ENCODE measurements around the gene OSBPL1A.
"Not testable (repeated sequence)": the region's sequence is repeated elsewhere in the genome, so short reads cannot be mapped to it uniquely, and the experiment has no call there.

Gene OSBPL1A

DNA sequence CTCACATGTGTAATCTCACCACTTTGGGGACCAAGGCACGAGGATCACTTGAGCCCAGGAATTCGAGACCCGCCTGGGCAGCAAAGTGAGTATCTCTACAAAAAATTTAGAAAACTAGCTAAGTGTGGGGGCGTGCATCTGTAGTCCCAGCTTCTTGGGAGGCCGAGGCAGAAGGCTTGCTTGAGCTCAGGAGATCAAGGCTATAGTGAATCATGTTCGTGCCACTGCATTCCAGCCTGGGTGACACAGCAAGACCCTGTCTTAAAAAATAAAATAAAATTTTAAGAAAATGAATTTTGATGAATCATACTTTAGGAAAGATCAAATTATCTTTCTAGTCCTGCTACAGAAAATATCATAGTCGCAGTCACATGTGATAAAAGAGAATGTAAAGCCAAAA is 211.8 kb downstream of the OSBPL1A start:
- DNase-seq (ENCODE audit: low spot score) = no peak

DNA sequence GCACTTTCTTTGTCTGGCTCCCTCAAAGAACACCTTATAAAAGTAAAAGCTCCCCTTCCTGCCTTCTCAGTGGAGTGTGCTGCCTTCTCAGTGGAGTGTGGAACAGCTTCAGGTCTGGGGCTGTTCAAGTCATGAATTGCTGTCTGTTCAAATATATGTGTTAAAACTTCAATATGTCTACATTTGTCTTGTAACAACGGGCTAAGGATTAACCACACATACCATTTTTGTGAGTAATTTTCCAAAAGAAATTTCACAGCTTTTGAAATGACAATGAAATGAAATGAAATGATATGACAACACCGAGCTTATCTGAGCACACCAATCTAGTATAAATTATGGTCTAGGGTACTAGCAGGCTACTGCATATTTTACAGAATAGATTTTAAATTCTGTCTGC is 215.8 kb downstream of the OSBPL1A start:
- DNase-seq (ENCODE audit: low spot score) = no peak

DNA sequence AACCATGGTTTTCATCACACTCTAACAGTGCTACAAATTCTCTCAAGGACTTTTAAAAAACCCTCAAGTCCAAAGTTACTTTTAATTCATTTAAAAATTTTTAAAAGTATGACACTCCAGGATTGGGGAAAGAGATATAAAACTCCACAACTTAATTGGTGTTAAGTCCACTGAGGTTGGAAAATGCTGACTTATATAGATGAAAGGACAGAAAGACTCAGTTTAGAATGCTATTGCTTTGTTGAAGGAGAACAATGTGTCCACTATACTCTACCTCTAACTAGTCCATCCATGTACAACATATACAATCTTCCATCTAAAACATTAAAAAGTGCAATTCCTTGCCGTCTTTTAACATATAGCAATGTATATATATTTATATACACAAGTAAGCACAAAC is 217.6 kb downstream of the OSBPL1A start:
- no peak for DNase-seq (ENCODE audit: low spot score)

- DNase-seq (ENCODE audit: low spot score) = no peak
Measured at GRCh38 chr18:24177499-24178133, 220.0 kb downstream of the OSBPL1A start.

GRCh38 chr18:24176727-24177416 is 220.8 kb downstream of the OSBPL1A start:
- peak; percentile 52 for DNase-seq (ENCODE audit: low spot score)

DNA sequence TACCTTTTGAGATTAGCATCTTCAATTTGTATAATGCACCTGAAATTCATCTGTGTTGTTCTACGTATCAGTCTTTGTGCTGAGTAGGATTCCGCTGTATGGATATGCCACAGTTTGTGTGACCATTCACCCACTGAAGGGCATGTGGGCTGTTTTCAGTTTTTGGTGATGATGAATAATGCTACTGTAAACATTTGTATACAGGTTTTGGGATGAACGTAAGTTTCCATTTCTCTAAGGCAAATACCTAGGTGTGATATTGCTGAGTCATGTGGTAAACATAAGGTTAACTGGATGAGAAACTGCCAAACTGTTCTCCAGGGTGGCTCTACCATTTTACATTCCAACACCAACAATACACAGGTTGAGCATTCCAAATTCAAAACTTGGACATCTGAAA is 223.6 kb downstream of the OSBPL1A start:
- DNase-seq (ENCODE audit: low spot score) = no peak

DNA sequence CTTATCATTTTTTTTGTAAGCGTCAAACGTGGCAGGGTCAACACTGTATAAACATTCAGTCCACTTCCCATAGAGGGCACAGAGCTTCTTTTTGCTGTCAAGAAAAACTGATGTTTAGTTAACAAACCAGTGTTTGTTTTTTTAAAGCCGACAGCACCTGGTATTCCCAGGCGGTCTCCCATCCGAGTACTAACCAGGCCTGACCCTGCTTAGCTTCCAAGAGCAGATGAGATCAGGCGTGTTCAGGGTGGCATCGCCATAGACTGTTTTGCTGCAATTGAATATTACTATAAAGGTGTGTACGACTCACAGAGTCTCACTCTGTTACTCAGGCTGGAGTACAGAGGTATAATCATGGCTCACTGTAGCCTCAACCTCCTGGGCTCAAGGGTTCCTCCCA is 227.3 kb downstream of the OSBPL1A start:
- no peak for DNase-seq (ENCODE audit: low spot score)

DNA sequence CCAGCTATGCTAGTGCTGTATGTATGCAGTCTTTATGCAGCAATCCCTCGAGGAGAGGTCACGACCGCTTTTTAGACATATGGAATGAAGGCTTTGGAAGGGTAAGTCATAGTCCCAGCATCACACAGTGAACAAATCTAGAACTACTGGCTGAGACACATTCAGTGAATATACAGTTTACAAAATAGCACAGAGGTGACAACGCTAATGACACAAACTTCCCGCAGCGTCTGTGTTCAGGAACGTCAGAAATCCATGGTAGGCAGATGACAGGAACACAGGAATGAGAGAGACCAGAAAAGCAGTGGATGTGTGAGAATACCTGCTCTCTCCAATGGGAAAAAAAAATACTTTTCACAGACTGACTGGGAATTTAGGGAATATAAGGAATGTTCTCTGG is 229.1 kb downstream of the OSBPL1A start:
- DNase-seq (ENCODE audit: low spot score) = no peak

- DNase-seq (ENCODE audit: low spot score) = no peak
Measured at GRCh38 chr18:24161304-24161703, 236.3 kb downstream of the OSBPL1A start.

- no peak for DNase-seq (ENCODE audit: low spot score)
Measured at GRCh38 chr18:24160086-24160485, 237.5 kb downstream of the OSBPL1A start.

- no peak for DNase-seq (ENCODE audit: low spot score)
Measured at GRCh38 chr18:24157855-24158254, 239.8 kb downstream of the OSBPL1A start.

DNA sequence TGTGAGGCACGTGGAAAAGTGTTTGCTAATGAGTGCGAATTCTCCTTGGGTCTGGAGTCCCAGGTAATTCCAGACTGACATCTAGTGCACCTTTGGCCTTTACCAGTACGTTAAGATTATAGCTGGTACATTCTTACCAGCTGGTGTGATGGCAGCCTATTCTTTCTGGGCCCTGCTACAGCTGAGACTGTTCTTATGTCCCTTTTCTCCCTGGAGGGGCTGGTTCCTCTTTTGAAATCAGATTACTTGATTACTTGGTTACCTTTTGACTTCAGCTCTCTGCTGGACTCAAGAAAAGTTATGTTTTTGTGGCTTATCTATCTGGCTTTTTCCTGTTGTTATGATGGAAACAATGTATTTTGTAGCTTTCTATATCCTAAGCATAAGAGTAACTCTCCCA is 244.2 kb downstream of the OSBPL1A start:
- no peak for DNase-seq (ENCODE audit: low spot score)

DNA sequence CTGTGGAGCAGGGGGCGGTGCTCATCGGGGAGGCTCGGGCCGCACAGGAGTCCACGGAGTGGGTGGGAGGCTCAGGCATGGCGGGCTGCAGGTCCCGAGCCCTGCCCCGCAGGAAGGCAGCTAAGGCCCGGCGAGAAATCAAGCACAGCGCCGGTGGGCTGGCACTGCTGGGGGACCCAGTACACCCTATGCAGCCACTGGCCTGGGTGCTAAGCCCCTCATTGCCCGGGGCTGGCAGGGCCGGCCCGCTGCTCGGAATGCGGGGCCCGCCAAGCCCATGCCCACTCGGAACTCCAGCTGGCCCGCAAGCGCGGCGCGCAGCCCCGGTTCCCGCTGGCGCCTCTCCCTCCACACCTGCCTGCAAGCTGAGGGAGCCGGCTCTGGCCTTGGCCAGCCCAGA is 248.0 kb downstream of the OSBPL1A start:
- DNase-seq (ENCODE audit: low spot score) = not testable (repeated sequence)

DNA sequence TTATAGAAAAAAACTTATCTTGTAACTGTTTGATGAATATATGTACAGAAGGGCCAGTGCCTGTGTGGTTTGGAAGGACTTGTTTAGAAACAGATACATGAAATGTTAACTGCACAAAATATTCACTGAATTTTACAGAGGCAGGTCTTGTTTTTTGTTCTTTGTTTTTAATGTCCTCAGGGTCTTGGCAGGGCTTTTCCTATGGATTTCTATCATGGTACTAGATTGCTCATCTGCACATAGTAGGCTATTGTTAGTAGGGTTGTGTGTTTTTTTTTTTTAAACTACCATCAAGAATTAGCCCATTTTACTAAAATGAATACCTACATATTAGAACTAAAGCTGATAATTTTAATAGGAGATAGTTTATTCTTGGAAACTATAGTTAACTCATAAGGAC is 255.2 kb downstream of the OSBPL1A start:
- no peak for DNase-seq (ENCODE audit: low spot score)

DNA sequence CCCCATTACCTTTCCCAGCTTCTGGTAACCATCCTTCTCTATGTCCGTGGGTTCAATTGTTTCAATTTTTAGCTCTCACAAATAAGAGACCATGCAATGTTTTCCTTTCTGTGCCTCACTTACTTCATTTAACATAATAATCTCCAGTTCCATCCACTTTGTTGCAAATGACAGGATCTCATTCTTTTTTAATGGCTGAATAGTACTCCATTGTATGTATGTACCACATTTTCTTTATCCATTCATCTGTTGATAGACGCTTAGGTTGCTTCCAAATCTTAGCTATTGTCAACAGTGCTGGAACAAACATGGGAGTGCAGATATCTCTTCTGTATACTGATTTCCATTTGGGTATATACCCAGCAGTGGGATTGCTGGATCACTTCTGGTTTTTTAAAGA is 256.9 kb downstream of the OSBPL1A start:
- no peak for DNase-seq (ENCODE audit: low spot score)

DNA sequence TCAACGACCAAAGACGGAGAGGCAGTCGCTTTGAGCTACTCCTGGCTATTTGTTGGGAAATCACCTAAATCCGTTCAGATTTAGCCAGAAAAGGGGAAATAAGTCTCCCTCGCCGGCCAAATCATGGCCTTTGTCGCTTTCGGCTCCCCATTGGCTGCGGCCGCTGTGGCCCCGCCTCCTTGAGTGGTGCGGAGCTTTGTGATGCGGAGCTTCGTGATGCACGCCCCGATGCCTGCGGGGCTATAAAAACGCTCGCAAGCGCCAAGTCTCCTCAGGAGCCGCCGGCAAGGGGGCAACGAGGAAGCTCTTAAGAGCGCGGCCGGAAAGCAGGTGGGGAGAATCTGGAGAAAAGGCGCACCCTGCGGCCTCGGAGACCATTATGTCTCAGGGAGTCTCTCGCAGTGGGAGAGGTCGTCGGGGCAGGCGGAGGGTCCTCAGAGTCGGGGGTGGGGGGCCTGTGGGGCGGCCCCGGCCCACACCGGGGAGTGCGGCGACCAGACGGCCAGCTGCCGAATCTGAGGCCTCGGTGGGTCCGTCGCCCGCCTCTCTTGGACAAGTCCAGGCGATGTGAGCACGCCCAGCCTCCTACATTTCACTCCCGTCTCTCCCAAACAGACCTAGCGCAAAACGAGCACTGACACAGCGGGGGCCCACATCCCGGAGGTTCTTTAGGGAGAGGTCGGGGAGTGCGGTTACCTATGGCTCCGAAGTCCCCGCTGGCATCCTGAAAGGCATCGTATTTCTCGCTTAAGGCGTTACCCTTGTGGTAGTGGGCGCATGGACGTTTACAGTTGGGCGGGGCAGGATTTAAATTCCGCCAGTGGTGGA is 258.6 kb downstream of the OSBPL1A start, which contains the start of gene CABYR:
Gene CABYR, plus strand, starts transcription at position 274 of the 828 bp plus-strand sequence. CDS start 4,053 bp downstream, outside the sequence.
- no peak for DNase-seq (ENCODE audit: low spot score)

GRCh38 chr18:24138409-24138788 is 259.2 kb downstream of the OSBPL1A start:
- no peak for DNase-seq (ENCODE audit: low spot score)

DNA sequence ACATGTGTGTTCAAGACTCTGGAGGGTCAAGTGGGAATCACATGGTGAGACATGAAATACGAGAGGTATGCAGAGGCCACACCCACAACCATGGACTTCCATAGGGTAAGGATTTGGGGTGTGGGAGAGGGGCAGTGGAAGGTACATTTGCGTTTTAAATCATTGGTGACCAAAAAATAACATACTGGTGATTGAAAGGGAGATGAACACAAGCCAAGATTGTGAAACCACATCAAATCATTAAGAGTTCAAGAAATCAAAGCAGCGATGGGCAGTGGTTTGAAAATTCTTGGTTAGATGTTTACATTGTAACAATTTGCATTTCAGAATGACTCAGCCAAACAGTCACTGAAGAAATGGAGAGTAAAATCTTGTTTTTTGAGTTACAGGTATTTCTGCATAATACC is 260.7 kb downstream of the OSBPL1A start:
- no peak for DNase-seq (ENCODE audit: low spot score)

DNA sequence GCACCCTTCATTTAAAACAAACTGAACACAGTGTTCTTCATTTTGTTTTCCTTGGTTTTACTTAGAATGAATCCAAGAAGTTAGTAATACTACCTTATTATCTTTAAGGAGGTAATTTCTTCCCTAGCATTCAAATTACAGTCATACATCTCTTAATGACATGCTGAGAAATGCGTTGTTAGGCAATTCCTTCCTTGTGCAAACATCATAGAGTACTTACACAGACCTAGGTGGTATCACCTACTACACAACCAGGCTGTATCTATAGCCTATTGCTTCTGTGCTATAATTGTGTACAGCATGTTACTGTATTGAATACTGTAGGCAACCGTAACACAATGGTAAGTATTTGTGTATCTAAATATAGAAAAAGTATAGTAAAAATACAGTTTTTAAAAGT is 267.1 kb downstream of the OSBPL1A start:
- DNase-seq (ENCODE audit: low spot score) = no peak

- DNase-seq (ENCODE audit: low spot score) = no peak
Measured at GRCh38 chr18:24128700-24129099, 268.9 kb downstream of the OSBPL1A start.

DNA sequence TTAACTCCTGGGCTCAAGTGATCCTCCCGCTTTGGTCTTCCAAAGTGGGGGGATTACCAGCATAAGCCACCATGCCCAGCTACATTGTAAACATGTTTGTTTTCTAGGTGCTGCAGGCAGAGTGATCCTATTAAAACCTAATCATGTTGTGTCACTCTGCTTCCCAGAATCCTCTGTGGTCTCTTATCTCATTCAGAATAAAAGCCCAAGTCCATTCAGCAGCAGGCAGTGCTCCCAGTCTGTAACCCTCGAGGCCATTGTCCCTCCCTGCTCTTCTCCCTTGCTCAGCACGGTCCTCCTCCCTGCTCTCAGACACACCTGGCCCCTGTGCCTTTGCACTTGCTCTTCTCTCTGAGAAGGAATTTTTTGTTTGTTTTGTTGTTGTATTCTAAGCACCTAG is 269.9 kb downstream of the OSBPL1A start:
- DNase-seq (ENCODE audit: low spot score) = no peak

DNA sequence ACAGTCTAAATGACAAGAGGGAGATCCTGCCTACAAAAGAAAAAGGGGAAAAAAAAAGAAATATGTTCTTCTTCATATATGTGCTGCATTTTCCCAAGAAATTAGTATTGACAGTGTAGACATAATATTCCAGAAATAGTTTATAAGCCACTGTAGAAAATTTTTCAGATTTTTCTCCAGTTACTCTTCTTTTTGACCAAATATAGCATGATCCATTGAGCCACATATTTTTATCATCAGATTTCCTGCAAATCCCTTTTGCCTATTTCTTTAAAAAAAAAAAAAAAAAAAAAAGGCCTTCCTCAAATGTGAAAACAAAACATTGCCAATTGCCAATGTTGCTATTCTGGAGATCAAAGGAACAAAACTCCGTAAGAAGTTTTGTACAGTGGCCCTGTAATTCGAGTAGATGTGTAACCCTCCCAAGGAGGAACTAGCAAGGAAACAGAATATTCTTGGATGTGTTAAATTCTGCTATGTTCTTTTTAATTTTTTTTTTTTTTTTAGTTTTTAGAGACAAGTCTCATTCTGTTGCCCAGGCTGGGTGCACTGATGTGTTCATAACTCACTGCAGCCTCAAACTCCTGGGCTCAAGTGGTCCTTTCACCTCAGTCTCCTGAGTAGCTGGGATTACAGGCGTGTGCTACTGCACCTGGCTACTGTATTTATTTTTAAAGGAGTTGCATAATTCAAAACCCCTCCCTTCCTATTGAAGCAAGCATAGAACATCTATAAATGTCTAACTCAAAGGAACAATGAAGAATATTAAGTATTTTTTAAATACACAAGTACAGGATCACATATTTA is 271.3 kb downstream of the OSBPL1A start:
- DNase-seq (ENCODE audit: low spot score) = no peak
